Choroid plexus epithelial cell (primary cell): ENCODE measurements around the gene SLAMF9.

Source experiments
- DNase-seq: peaks from one replicate; pipeline ENCODE4 v3.0.0-alpha.2; 2010; ENCODE audit warnings: low read depth
- H3K4me3 ChIP-seq: 2 replicates; pipeline ENCODE4 v1.5.1; 2011; ENCODE audit warnings: low read depth, mild to moderate bottlenecking, control low read depth, low read length, moderate library complexity
- CTCF ChIP-seq: conservative IDR thresholded peaks from 2 replicates; pipeline ENCODE4 v1.5.1; 2011; ENCODE audit warnings: low read depth, mild to moderate bottlenecking, control low read depth, inconsistent platforms, low read length, moderate library complexity

Gene SLAMF9

GRCh38 chr1:159927211-159927848 is 26.7 kb downstream of the SLAMF9 start:
- DNase-seq: no peak
- no peak overlapping the region for H3K4me3 ChIP-seq
- TF ChIP-seq CTCF: no peak

GRCh38 chr1:159925719-159926078 is 28.3 kb downstream of the SLAMF9 start:
- TF ChIP-seq CTCF: no peak
- no peak for DNase-seq
- H3K4me3 ChIP-seq: peak overlapping the region; percentile 98

DNA sequence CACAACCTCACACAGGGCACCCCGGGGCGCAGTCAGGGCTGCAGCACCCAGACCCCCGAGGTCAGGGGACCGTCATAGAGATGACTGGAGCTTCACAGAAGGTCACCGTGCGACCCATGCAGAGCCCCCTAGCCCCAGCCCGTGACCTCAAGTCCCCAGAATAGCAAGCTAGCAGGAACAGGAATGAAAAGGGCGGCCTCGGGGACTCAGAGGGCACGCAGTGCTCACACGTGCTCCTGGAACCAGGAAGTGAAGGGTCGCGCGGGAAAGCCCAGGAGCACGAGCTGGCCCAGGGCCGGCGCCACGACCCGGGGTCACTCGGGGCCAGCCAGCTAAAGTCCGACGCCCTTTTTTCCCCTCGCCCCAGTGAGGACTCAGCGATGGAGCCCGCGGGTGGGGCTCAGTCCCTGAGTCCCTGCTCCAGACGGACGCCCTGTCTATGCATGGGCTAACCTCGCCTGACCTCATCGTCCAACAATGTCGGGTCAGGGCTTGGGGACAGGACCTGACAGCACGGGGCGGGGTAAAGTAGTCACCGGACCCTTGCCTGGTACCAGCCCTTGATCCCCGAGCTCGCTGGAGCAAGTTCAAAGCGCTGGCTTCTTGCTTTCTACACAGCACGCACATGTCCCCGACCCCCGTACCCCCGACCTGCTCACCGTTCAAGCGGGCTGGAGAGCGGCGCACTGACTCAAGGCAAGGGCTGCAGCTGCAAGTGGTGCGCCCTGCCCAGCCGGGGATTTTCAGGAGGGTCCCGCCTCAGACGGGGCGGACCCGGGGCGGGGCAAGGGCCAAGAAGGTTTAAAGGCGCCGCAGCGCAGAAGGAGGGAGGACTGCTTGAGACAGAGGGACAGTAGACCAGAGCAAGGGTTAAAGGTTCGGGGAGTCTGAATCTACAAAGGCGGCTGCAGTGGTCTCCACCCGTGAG is 29.0 kb downstream of the SLAMF9 start, which contains the start of gene TAGLN2:
TSS of gene TAGLN2 (minus strand) at position 717 of the 928 bp plus-strand sequence. CDS start 4,998 bp downstream, outside the sequence.
- DNase-seq: peak; percentile 93
- no peak for TF ChIP-seq CTCF
- peak within 1 kb of the TSS; percentile 98 for H3K4me3 ChIP-seq

- DNase-seq: peak; percentile 95
- H3K4me3 ChIP-seq: peak overlapping the region; percentile 98
- no peak for TF ChIP-seq CTCF
Measured at GRCh38 chr1:159924025-159924790, 29.8 kb downstream of the SLAMF9 start.

- TF ChIP-seq CTCF: no peak
- DNase-seq: peak; percentile 95
- H3K4me3 ChIP-seq: peak overlapping the region; percentile 98
Measured at GRCh38 chr1:159923203-159924024, 30.6 kb downstream of the SLAMF9 start.
